OCI-LY1 (cell line): ENCODE results near the gene THRAP3.

Source experiments
- EZH2 ChIP-seq: fragments of 200-600 bp; sonication (generic), shearing (Covaris generic); IDR thresholded peaks from 2 replicates; pipeline ENCODE4 v1.8.0; 2017; ENCODE audit warnings: borderline replicate concordance, mixed run types, mild to moderate bottlenecking, antibody characterized with exemption, low read length, moderate library complexity, mixed read lengths
- TF ChIP-seq, protein P1 (sequence below): fragments of 200-600 bp; sonication (generic), shearing (Covaris generic); IDR thresholded peaks from 2 replicates; pipeline ENCODE4 v1.5.1; 2017; ENCODE audit warnings: mild to moderate bottlenecking, antibody characterized with exemption, low read length, moderate library complexity, mixed read lengths

DNA sequence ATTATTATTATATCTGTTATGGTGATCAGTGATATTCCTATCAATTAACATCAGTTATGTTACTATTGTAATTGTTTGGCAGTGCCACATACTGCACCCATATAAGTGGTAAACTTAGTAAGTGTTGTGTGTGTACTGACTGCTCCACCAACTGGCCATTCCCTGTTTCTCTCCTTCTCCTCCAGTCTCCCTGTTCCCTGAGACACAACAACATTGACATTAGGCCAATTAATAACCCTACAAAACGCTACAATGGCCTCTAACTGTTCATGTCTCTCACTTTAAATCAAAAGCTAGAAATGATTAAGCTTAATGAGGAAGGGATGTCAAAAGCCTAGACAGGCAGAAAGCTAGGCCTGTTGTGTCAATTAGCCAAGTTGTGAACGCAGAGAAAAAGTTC is 6.6 kb upstream of the THRAP3 start:
- TF ChIP-seq, protein P1, sequence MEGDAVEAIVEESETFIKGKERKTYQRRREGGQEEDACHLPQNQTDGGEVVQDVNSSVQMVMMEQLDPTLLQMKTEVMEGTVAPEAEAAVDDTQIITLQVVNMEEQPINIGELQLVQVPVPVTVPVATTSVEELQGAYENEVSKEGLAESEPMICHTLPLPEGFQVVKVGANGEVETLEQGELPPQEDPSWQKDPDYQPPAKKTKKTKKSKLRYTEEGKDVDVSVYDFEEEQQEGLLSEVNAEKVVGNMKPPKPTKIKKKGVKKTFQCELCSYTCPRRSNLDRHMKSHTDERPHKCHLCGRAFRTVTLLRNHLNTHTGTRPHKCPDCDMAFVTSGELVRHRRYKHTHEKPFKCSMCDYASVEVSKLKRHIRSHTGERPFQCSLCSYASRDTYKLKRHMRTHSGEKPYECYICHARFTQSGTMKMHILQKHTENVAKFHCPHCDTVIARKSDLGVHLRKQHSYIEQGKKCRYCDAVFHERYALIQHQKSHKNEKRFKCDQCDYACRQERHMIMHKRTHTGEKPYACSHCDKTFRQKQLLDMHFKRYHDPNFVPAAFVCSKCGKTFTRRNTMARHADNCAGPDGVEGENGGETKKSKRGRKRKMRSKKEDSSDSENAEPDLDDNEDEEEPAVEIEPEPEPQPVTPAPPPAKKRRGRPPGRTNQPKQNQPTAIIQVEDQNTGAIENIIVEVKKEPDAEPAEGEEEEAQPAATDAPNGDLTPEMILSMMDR, result peak; percentile 29; the same call in 1 of the 2 replicates
- TF ChIP-seq EZH2, result no peak
